ENCODE data around the gene NMRK2. TPM values are rescaled to one million over a fixed set of nuclear protein-coding genes. Genes with fewer than 3 reads are reported as not detected.

Gene NMRK2
- total and polyA plus RNA-seq, 4 donors: 0.07 TPM; not detected in 3

GRCh38 chr19:3899531-3900294 lies 33.2 kb upstream of the NMRK2 start:
- WGBS: 78% methylated on average over 18 of the region's 18 CpGs
- no peak for DNase-seq (ENCODE audit: low spot score)
- H3K27ac ChIP-seq (ENCODE audit: low read depth in 1 of 2, low read length in 2 of 2): no peak overlapping the region
- H3K27me3 ChIP-seq (ENCODE audit: control insufficient read depth in 4 of 4, insufficient read depth in 4 of 4, low read length in 3 of 4): no peaks in the 10 kb centered on the region
- H3K9me3 ChIP-seq (ENCODE audit: control insufficient read depth in 4 of 4, low read length in 3 of 4): peaks cover 0 to 3% (median 0%) of the 10 kb centered on the region in 4 donors
- TF ChIP-seq JUND (IDR thresholded peaks at IDR 0.05) (no peak), FOXA2 (IDR thresholded peaks at IDR 0.05) (no peak), YY1 (IDR thresholded peaks at IDR 0.05) (no peak), MAX (IDR thresholded peaks at IDR 0.05) (no peak), HNF4A (conservative IDR thresholded peaks at IDR 0.05) (no peak)
- no peaks in the 10 kb centered on the region for H3K36me3 ChIP-seq (ENCODE audit: control insufficient read depth in 4 of 4, insufficient read depth in 3 of 4, low read depth in 1 of 4, low read length in 3 of 4)
- no peak overlapping the region for H3K9ac ChIP-seq (ENCODE audit: low read depth in 1 of 2, low read length in 2 of 2)
- peaks cover 0 to 2% (median 1%) of the 10 kb centered on the region in 4 donors for H3K4me1 ChIP-seq (ENCODE audit: control insufficient read depth in 4 of 4, insufficient read depth in 4 of 4, low read length in 3 of 4)
- H3K4me3 ChIP-seq (ENCODE audit: low read depth in 1 of 3, low read length in 3 of 3): no peak overlapping the region

GRCh38 chr19:3902317-3902973 lies 30.4 kb upstream of the NMRK2 start:
- Histone ChIP-seq H3K9me3 (ENCODE audit: control insufficient read depth in 4 of 4, low read length in 3 of 4) (peaks cover 0 to 3% (median 0%) of the 10 kb centered on the region in 4 donors), H3K9ac (ENCODE audit: low read depth in 1 of 2, low read length in 2 of 2) (no peak overlapping the region), H3K27ac (ENCODE audit: low read depth in 1 of 2, low read length in 2 of 2) (no peak overlapping the region), H3K27me3 (ENCODE audit: control insufficient read depth in 4 of 4, insufficient read depth in 4 of 4, low read length in 3 of 4) (no peaks in the 10 kb centered on the region), H3K36me3 (ENCODE audit: control insufficient read depth in 4 of 4, insufficient read depth in 3 of 4, low read depth in 1 of 4, low read length in 3 of 4) (no peaks in the 10 kb centered on the region), H3K4me1 (ENCODE audit: control insufficient read depth in 4 of 4, insufficient read depth in 4 of 4, low read length in 3 of 4) (no peaks in the 10 kb centered on the region), H3K4me3 (ENCODE audit: low read depth in 1 of 3, low read length in 3 of 3) (no peak overlapping the region)
- WGBS: 75% methylated on average over 15 of the region's 15 CpGs
- no peak for DNase-seq (ENCODE audit: low spot score)
- TF ChIP-seq HNF4A (conservative IDR thresholded peaks at IDR 0.05) (no peak), EGR1 (IDR thresholded peaks at IDR 0.05; ENCODE audit: low read depth in 2 of 2) (no peak), FOXA1 (IDR thresholded peaks at IDR 0.05) (no peak), GABPA (IDR thresholded peaks at IDR 0.05 in 1 of 2, conservative IDR thresholded peaks at IDR 0.05 in 1 of 2) (no peak), NR2F2 (IDR thresholded peaks at IDR 0.05) (no peak), ATF3 (IDR thresholded peaks at IDR 0.05) (no peak), RXRA (IDR thresholded peaks at IDR 0.05) (no peak)
- TF ChIP-seq, protein P1, sequence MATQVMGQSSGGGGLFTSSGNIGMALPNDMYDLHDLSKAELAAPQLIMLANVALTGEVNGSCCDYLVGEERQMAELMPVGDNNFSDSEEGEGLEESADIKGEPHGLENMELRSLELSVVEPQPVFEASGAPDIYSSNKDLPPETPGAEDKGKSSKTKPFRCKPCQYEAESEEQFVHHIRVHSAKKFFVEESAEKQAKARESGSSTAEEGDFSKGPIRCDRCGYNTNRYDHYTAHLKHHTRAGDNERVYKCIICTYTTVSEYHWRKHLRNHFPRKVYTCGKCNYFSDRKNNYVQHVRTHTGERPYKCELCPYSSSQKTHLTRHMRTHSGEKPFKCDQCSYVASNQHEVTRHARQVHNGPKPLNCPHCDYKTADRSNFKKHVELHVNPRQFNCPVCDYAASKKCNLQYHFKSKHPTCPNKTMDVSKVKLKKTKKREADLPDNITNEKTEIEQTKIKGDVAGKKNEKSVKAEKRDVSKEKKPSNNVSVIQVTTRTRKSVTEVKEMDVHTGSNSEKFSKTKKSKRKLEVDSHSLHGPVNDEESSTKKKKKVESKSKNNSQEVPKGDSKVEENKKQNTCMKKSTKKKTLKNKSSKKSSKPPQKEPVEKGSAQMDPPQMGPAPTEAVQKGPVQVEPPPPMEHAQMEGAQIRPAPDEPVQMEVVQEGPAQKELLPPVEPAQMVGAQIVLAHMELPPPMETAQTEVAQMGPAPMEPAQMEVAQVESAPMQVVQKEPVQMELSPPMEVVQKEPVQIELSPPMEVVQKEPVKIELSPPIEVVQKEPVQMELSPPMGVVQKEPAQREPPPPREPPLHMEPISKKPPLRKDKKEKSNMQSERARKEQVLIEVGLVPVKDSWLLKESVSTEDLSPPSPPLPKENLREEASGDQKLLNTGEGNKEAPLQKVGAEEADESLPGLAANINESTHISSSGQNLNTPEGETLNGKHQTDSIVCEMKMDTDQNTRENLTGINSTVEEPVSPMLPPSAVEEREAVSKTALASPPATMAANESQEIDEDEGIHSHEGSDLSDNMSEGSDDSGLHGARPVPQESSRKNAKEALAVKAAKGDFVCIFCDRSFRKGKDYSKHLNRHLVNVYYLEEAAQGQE (IDR thresholded peaks at IDR 0.05): no peak

GRCh38 chr19:3904233-3904632 lies 28.6 kb upstream of the NMRK2 start:
- Histone ChIP-seq H3K4me3 (ENCODE audit: low read depth in 1 of 3, low read length in 3 of 3) (no peak overlapping the region), H3K4me1 (ENCODE audit: control insufficient read depth in 4 of 4, insufficient read depth in 4 of 4, low read length in 3 of 4) (no peaks in the 10 kb centered on the region), H3K9me3 (ENCODE audit: control insufficient read depth in 4 of 4, low read length in 3 of 4) (no peaks in the 10 kb centered on the region), H3K36me3 (ENCODE audit: control insufficient read depth in 4 of 4, insufficient read depth in 3 of 4, low read depth in 1 of 4, low read length in 3 of 4) (no peaks in the 10 kb centered on the region), H3K9ac (ENCODE audit: low read depth in 1 of 2, low read length in 2 of 2) (no peak overlapping the region), H3K27me3 (ENCODE audit: control insufficient read depth in 4 of 4, insufficient read depth in 4 of 4, low read length in 3 of 4) (no peaks in the 10 kb centered on the region), H3K27ac (ENCODE audit: low read depth in 1 of 2, low read length in 2 of 2) (no peak overlapping the region)
- 92% methylated on average over 8 of the region's 8 CpGs for WGBS
- TF ChIP-seq FOXA2 (IDR thresholded peaks at IDR 0.05): no peak
- no peak for TF ChIP-seq HNF4G (IDR thresholded peaks at IDR 0.05)
- TF ChIP-seq SP1 (IDR thresholded peaks at IDR 0.05): no peak
- TF ChIP-seq TAF1 (conservative IDR thresholded peaks at IDR 0.05): no peak
- no peak for TF ChIP-seq EGR1 (IDR thresholded peaks at IDR 0.05; ENCODE audit: low read depth in 2 of 2)
- TF ChIP-seq FOXA1 (IDR thresholded peaks at IDR 0.05): no peak
- no peak for TF ChIP-seq HNF4A (conservative IDR thresholded peaks at IDR 0.05)
- no peak for TF ChIP-seq GABPA (IDR thresholded peaks at IDR 0.05 in 1 of 2, conservative IDR thresholded peaks at IDR 0.05 in 1 of 2)
- TF ChIP-seq NR2F2 (IDR thresholded peaks at IDR 0.05): no peak
- DNase-seq (ENCODE audit: low spot score): no peak

All from liver (tissue), 9 donors.